ENCODE data around the gene RIPOR1. TPM values are rescaled to one million over a fixed set of nuclear protein-coding genes. Genes with fewer than 3 reads are reported as not detected.
A peak's percentile ranks its signal among the peaks of the same experiment; 100 is the strongest.

RIPOR1 gene
- total and polyA plus RNA-seq, 2 donors from 2014 or later: 60.9 to 116 TPM

GRCh38 chr16:67539271-67539670 is 10.6 kb downstream of the RIPOR1 start:
- no peak overlapping the region for H3K9ac ChIP-seq (ENCODE audit: low read length in 3 of 3)
- peaks cover 4 to 37% (median 19%) of the 10 kb centered on the region in 3 donors for H3K36me3 ChIP-seq (ENCODE audit: control insufficient read depth in 2 of 3, insufficient read depth in 3 of 3, low read length in 3 of 3)
- TF ChIP-seq CTCF (IDR thresholded peaks at IDR 0.05; ENCODE audit: borderline replicate concordance, extremely low read depth, insufficient read depth): no peak
- peak overlapping the region in 1 of 3 donors; percentile 47 for H3K4me3 ChIP-seq (ENCODE audit: low read length in 3 of 3)
- DNase-seq: peak in 1 of 5 donors; percentile 45
- H3K27ac ChIP-seq (ENCODE audit: low read depth in 2 of 2, low read length in 2 of 2): no peak overlapping the region
- no peaks in the 10 kb centered on the region for H3K9me3 ChIP-seq (ENCODE audit: control insufficient read depth in 2 of 3, insufficient read depth in 1 of 3, low read length in 3 of 3)
- intact Hi-C loops (cut with DNase I): no loop called here
- H3K27me3 ChIP-seq (ENCODE audit: control insufficient read depth, insufficient read depth, low read length): no peaks in the 10 kb centered on the region
- peaks cover 0 to 25% (median 0%) of the 10 kb centered on the region in 3 donors for H3K4me1 ChIP-seq (ENCODE audit: control insufficient read depth in 2 of 3, insufficient read depth in 2 of 3, low read depth in 1 of 3, low read length in 3 of 3)
- no peak for FAIRE-seq

DNA sequence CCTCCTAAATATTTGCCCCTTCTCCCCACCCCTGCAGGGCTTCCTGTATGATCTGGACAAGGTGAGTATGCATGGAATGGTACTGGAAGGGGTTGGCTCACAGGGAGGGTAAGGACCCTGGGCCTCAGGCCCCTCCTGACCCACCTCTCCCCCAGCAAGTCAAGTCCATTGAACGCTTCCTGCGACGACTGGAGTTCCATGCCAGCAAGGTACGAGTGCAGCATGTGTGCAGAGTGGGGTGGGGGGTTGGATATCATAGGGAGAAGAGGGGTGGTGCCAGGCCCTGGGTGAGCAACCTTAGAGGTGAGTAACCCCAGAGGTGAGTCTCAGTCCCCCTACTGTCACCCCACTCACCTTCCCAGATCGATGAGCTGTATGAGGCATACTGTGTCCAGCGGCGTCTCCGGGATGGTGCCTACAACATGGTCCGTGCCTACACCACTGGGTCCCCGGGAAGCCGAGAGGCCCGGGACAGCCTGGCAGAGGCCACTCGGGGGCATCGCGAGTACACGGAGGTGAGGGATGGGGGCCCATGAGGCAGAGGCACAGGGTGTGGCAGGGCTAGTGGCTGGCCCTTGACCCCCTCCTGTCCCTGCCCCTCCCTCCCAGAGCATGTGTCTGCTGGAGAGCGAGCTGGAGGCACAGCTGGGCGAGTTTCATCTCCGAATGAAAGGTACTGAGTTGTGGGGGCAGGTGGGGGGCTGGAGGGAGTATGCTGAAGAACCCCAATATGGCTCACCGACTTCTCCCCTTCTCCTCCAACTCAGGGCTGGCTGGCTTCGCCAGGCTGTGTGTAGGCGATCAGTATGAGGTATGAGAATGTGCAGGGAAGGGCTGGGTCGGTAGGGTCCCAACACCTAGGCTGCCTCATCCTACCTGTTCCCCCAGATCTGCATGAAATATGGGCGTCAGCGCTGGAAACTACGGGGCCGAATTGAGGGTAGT is 11.3 kb downstream of the RIPOR1 start:
- Histone ChIP-seq H3K9ac (ENCODE audit: low read length in 3 of 3) (no peak overlapping the region), H3K36me3 (ENCODE audit: control insufficient read depth in 2 of 3, insufficient read depth in 3 of 3, low read length in 3 of 3) (peaks cover 4 to 42% (median 25%) of the 10 kb centered on the region in 3 donors), H3K27me3 (ENCODE audit: control insufficient read depth, insufficient read depth, low read length) (no peaks in the 10 kb centered on the region), H3K9me3 (ENCODE audit: control insufficient read depth in 2 of 3, insufficient read depth in 1 of 3, low read length in 3 of 3) (no peaks in the 10 kb centered on the region), H3K27ac (ENCODE audit: low read depth in 2 of 2, low read length in 2 of 2) (no peak overlapping the region), H3K4me1 (ENCODE audit: control insufficient read depth in 2 of 3, insufficient read depth in 2 of 3, low read depth in 1 of 3, low read length in 3 of 3) (peaks cover 0 to 25% (median 0%) of the 10 kb centered on the region in 3 donors), H3K4me3 (ENCODE audit: low read length in 3 of 3) (no peak overlapping the region)
- DNase-seq (peak in 2 of 5 donors; percentile 48 to 81), FAIRE-seq (no peak)
- TF ChIP-seq CTCF (IDR thresholded peaks at IDR 0.05; ENCODE audit: borderline replicate concordance, extremely low read depth, insufficient read depth): no peak
- intact Hi-C loops (cut with DNase I): no loop called here

GRCh38 chr16:67540756-67541155 is 12.1 kb downstream of the RIPOR1 start:
- Histone ChIP-seq H3K4me3 (ENCODE audit: low read length in 3 of 3) (no peak overlapping the region), H3K27me3 (ENCODE audit: control insufficient read depth, insufficient read depth, low read length) (no peaks in the 10 kb centered on the region), H3K9ac (ENCODE audit: low read length in 3 of 3) (no peak overlapping the region), H3K4me1 (ENCODE audit: control insufficient read depth in 2 of 3, insufficient read depth in 2 of 3, low read depth in 1 of 3, low read length in 3 of 3) (peaks cover 0 to 25% (median 0%) of the 10 kb centered on the region in 3 donors), H3K9me3 (ENCODE audit: control insufficient read depth in 2 of 3, insufficient read depth in 1 of 3, low read length in 3 of 3) (no peaks in the 10 kb centered on the region), H3K27ac (ENCODE audit: low read depth in 2 of 2, low read length in 2 of 2) (no peak overlapping the region), H3K36me3 (ENCODE audit: control insufficient read depth in 2 of 3, insufficient read depth in 3 of 3, low read length in 3 of 3) (peaks cover 4 to 49% (median 26%) of the 10 kb centered on the region in 3 donors)
- FAIRE-seq: no peak
- peak in 1 of 5 donors; percentile 49 for DNase-seq
- intact Hi-C loops (cut with DNase I): no loop called here
- no peak for TF ChIP-seq CTCF (IDR thresholded peaks at IDR 0.05; ENCODE audit: borderline replicate concordance, extremely low read depth, insufficient read depth)
